Measurements from ENCODE around the gene PLSCR2. TPM values are rescaled to one million over a fixed set of nuclear protein-coding genes. Genes with fewer than 3 reads are reported as not detected.
A peak's percentile ranks its signal among the peaks of the same experiment; 100 is the strongest.

PLSCR2 gene
- polyA plus RNA-seq, 3 donors: not detected

- H3K27me3 Mint-ChIP-seq (ENCODE audit: low read depth in 3 of 3): peaks cover 0 to 12% (median 7%) of the 10 kb centered on the region in 3 donors
- H2AFZ ChIP-seq (ENCODE audit: insufficient read depth, low read depth, low read length, poor library complexity, severe bottlenecking): peak overlapping the region; percentile 98
Measured at GRCh38 chr3:146468671-146469149, 651 bp downstream of the PLSCR2 start.

GRCh38 chr3:146468234-146468633 lies 1.1 kb downstream of the PLSCR2 start:
- DNase-seq: no peak
- H3K4me1 Mint-ChIP-seq: peaks cover 9% of the 10 kb centered on the region
- no peaks in the 10 kb centered on the region for H3K27me3 ChIP-seq (ENCODE audit: control insufficient read depth in 2 of 2, insufficient read depth in 2 of 2, low read length in 2 of 2)
- no peak overlapping the region for H3K4me2 ChIP-seq (replicated peaks; ENCODE audit: extremely low read depth, low read length, poor library complexity, severe bottlenecking)
- intact Hi-C loops (cut with micrococcal nuclease): no loop called here
- H3K9me3 ChIP-seq (replicated peaks in 1 of 2; ENCODE audit: control insufficient read depth in 1 of 2, insufficient read depth in 1 of 2, low read length in 2 of 2): no peaks in the 10 kb centered on the region
- no peaks in the 10 kb centered on the region for H3K79me2 ChIP-seq (ENCODE audit: insufficient read depth, low read length)
- H3K27ac ChIP-seq (ENCODE audit: low read depth in 1 of 2, low read length in 2 of 2): no peak overlapping the region
- peaks cover 0 to 2% (median under 1%) of the 10 kb centered on the region in 7 donors for H3K9me3 Mint-ChIP-seq
- no peak for TF ChIP-seq CTCF (IDR thresholded peaks at IDR 0.05)
- no peak overlapping the region for H3K9ac ChIP-seq (ENCODE audit: insufficient read depth, low read length, poor library complexity, severe bottlenecking)
- no peak overlapping the region for H3K4me3 Mint-ChIP-seq
- H4K20me1 ChIP-seq (ENCODE audit: insufficient read depth, low read length): no peaks in the 10 kb centered on the region
- H3K4me3 ChIP-seq (replicated peaks in 1 of 3; ENCODE audit: low read depth in 2 of 3, low read length in 3 of 3): no peak overlapping the region
- 81% methylated on average over 3 of the region's 4 CpGs for WGBS (ENCODE audit: insufficient coverage)
- peaks cover 0 to 12% (median 8%) of the 10 kb centered on the region in 3 donors for H3K27me3 Mint-ChIP-seq (ENCODE audit: low read depth in 3 of 3)
- H3K27ac Mint-ChIP-seq: no peak overlapping the region
- peaks cover 4 to 8% of the 10 kb centered on the region in 2 donors for H3K4me1 ChIP-seq (ENCODE audit: control insufficient read depth in 1 of 2, insufficient read depth in 2 of 2, low read length in 2 of 2)
- no peaks in the 10 kb centered on the region for H3K36me3 Mint-ChIP-seq
- peak overlapping the region; percentile 8 for H2AFZ ChIP-seq (ENCODE audit: insufficient read depth, low read depth, low read length, poor library complexity, severe bottlenecking)
- no peaks in the 10 kb centered on the region for H3K36me3 ChIP-seq (replicated peaks in 1 of 2; ENCODE audit: control insufficient read depth in 1 of 2, insufficient read depth in 2 of 2, low read length in 2 of 2)

More at GRCh38 chr3:146468671-146469149, 651 bp downstream of the PLSCR2 start:
- DNase-seq: no peak
- Histone ChIP-seq H3K4me2 (replicated peaks; ENCODE audit: extremely low read depth, low read length, poor library complexity, severe bottlenecking) (peak overlapping the region; percentile 97), H3K4me1 (ENCODE audit: control insufficient read depth in 1 of 2, insufficient read depth in 2 of 2, low read length in 2 of 2) (peaks cover 4 to 9% of the 10 kb centered on the region in 2 donors), H4K20me1 (ENCODE audit: insufficient read depth, low read length) (no peaks in the 10 kb centered on the region), H3K79me2 (ENCODE audit: insufficient read depth, low read length) (no peaks in the 10 kb centered on the region), H3K36me3 (replicated peaks in 1 of 2; ENCODE audit: control insufficient read depth in 1 of 2, insufficient read depth in 2 of 2, low read length in 2 of 2) (no peaks in the 10 kb centered on the region), H3K4me3 (replicated peaks in 1 of 3; ENCODE audit: low read depth in 2 of 3, low read length in 3 of 3) (peak overlapping the region; percentile 59 to 82 (median 60)), H3K9ac (ENCODE audit: insufficient read depth, low read length, poor library complexity, severe bottlenecking) (no peak overlapping the region), H3K27me3 (ENCODE audit: control insufficient read depth in 2 of 2, insufficient read depth in 2 of 2, low read length in 2 of 2) (no peaks in the 10 kb centered on the region), H3K9me3 (replicated peaks in 1 of 2; ENCODE audit: control insufficient read depth in 1 of 2, insufficient read depth in 1 of 2, low read length in 2 of 2) (no peaks in the 10 kb centered on the region), H3K27ac (ENCODE audit: low read depth in 1 of 2, low read length in 2 of 2) (peak overlapping the region; percentile 44 to 74)
- WGBS (ENCODE audit: insufficient coverage): 91% methylated on average over 7 of the region's 10 CpGs
- Mint-ChIP-seq H3K4me3 (peak overlapping the region; percentile 84 to 91), H3K27ac (peak overlapping the region in 4 of 7 donors; percentile 13 to 72 (median 39)), H3K9me3 (peaks cover 0 to 2% (median 0%) of the 10 kb centered on the region in 7 donors), H3K4me1 (peaks cover 9% of the 10 kb centered on the region), H3K36me3 (no peaks in the 10 kb centered on the region)
- no peak for TF ChIP-seq CTCF (IDR thresholded peaks at IDR 0.05)
- intact Hi-C loops (cut with micrococcal nuclease): no loop called here

All from CD14-positive monocyte (primary cell).